ENCODE measurements around the gene STX1B.

DNA sequence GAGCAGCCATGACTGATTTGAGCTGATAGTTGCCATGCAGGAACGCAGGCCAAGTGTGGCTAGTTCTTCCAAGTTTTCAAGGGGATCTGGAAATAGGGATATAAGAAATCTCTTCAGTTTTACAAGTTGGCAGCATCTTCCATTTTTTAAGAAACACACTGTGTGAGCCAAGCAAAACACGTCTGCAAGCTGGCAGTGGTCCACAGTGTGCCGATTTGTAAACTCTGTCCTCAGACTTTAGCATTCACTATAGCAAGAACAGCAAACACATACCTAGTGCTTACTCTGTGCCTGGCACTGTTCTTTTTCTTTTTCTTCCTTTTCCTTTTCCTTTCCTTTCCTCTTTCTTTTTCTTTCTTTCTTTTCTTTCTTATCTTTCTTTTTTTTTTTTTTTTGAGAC is 58.7 kb downstream of the STX1B start:
- TF ChIP-seq CTCF (IDR thresholded peaks at IDR 0.05; ENCODE audit: insufficient read depth, low read depth, low read length) (no peak), EZH2 (IDR thresholded peaks at IDR 0.05; ENCODE audit: insufficient read depth, low read length) (no peak)

All from astrocyte (in vitro differentiated cells and primary cell).